ENCODE results near the gene PDS5A.

PDS5A gene

GRCh38 chr4:39883646-39884045 lies 94.1 kb downstream of the PDS5A start:
- DNase-seq (ENCODE audit: low read depth) = no peak
- no peak overlapping the region for H3K4me3 ChIP-seq (ENCODE audit: low read depth, low read length)
- no peak for TF ChIP-seq CTCF (IDR thresholded peaks at IDR 0.05; ENCODE audit: control insufficient read depth, extremely low read depth, insufficient read depth)

- DNase-seq (ENCODE audit: low read depth) = no peak
- no peak overlapping the region for H3K4me3 ChIP-seq (ENCODE audit: low read depth, low read length)
- no peak for TF ChIP-seq CTCF (IDR thresholded peaks at IDR 0.05; ENCODE audit: control insufficient read depth, extremely low read depth, insufficient read depth)
Measured at GRCh38 chr4:39881789-39882188, 95.9 kb downstream of the PDS5A start.

GRCh38 chr4:39877971-39878370 lies 99.7 kb downstream of the PDS5A start:
- no peak for DNase-seq (ENCODE audit: low read depth)
- TF ChIP-seq CTCF (IDR thresholded peaks at IDR 0.05; ENCODE audit: control insufficient read depth, extremely low read depth, insufficient read depth) = no peak
- H3K4me3 ChIP-seq (ENCODE audit: low read depth, low read length) = no peak overlapping the region

- no peak for TF ChIP-seq CTCF (IDR thresholded peaks at IDR 0.05; ENCODE audit: control insufficient read depth, extremely low read depth, insufficient read depth)
- H3K4me3 ChIP-seq (ENCODE audit: low read depth, low read length) = no peak overlapping the region
- no peak for DNase-seq (ENCODE audit: low read depth)
Measured at GRCh38 chr4:39873823-39874222, 103.9 kb downstream of the PDS5A start.

GRCh38 chr4:39865280-39865679 lies 112.4 kb downstream of the PDS5A start:
- no peak for TF ChIP-seq CTCF (IDR thresholded peaks at IDR 0.05; ENCODE audit: control insufficient read depth, extremely low read depth, insufficient read depth)

GRCh38 chr4:39864391-39864790 lies 113.3 kb downstream of the PDS5A start:
- no peak for TF ChIP-seq CTCF (IDR thresholded peaks at IDR 0.05; ENCODE audit: control insufficient read depth, extremely low read depth, insufficient read depth)
- H3K4me3 ChIP-seq (ENCODE audit: low read depth, low read length) = no peak overlapping the region
- no peak for DNase-seq (ENCODE audit: low read depth)

More at GRCh38 chr4:39865280-39865679, 112.4 kb downstream of the PDS5A start:
- no peak overlapping the region for H3K4me3 ChIP-seq (ENCODE audit: low read depth, low read length)
- no peak for DNase-seq (ENCODE audit: low read depth)

- no peak overlapping the region for H3K4me3 ChIP-seq (ENCODE audit: low read depth, low read length)
- DNase-seq (ENCODE audit: low read depth) = no peak
- TF ChIP-seq CTCF (IDR thresholded peaks at IDR 0.05; ENCODE audit: control insufficient read depth, extremely low read depth, insufficient read depth) = no peak
Measured at GRCh38 chr4:39860804-39861203, 116.9 kb downstream of the PDS5A start.

Data from LNCaP clone FGC (cell line).